Astrocyte (in vitro differentiated cells and primary cell): Measurements from ENCODE around the gene SERPINF2. TPM values are rescaled to one million over a fixed set of nuclear protein-coding genes. Genes with fewer than 3 reads are reported as not detected.
"Not testable (repeated sequence)": the region's sequence is repeated elsewhere in the genome, so short reads cannot be mapped to it uniquely, and the experiment has no call there.

ENCODE experiments used
- DNase-seq: peaks from one replicate; pipeline ENCODE4 v3.0.0-alpha.2; 2010; ENCODE audit warnings: low read depth
- FAIRE-seq: peaks from 2 replicates; lab custom pipeline; 2011; peaks lifted over from hg19 to GRCh38; lab: Jason Lieb, UNC
- H2AFZ ChIP-seq: 2 replicates; pipeline ENCODE4 v1.6.0; 2012; ENCODE audit warnings: low read depth, low read length, inconsistent platforms
- H3K27ac ChIP-seq: 2 replicates; pipeline ENCODE4 v1.5.1; 2011; ENCODE audit warnings: low read depth, low read length, inconsistent platforms
- H3K27me3 ChIP-seq: 2 replicates; pipeline ENCODE4 v1.6.0; 2011; ENCODE audit warnings: low read length, inconsistent platforms; ENCODE audit not compliant: insufficient read depth
- H3K36me3 ChIP-seq: 2 replicates; pipeline ENCODE4 v1.5.1; 2011; ENCODE audit warnings: low read length, inconsistent platforms; ENCODE audit not compliant: insufficient read depth
- H3K4me1 ChIP-seq: 2 replicates; pipeline ENCODE4 v1.5.1; 2011; ENCODE audit warnings: low read length, inconsistent platforms; ENCODE audit not compliant: insufficient read depth
- H3K4me2 ChIP-seq: 2 replicates; pipeline ENCODE4 v1.6.0; 2012; ENCODE audit warnings: low read length, inconsistent platforms
- H3K4me3 ChIP-seq: 2 replicates; pipeline ENCODE4 v1.5.1; 2011; ENCODE audit warnings: low read depth, mild to moderate bottlenecking, low read length, inconsistent platforms; ENCODE audit not compliant: insufficient read depth
- H3K79me2 ChIP-seq: 2 replicates; pipeline ENCODE4 v1.6.0; 2012; ENCODE audit warnings: mild to moderate bottlenecking, low read length, inconsistent platforms; ENCODE audit not compliant: insufficient read depth
- H3K9ac ChIP-seq: 2 replicates; pipeline ENCODE4 v1.6.0; 2012; ENCODE audit warnings: mild to moderate bottlenecking, low read length, inconsistent platforms
- H3K9me3 ChIP-seq: 2 replicates; pipeline ENCODE4 v1.5.1; 2012; ENCODE audit warnings: low read depth, mild to moderate bottlenecking, low read length, inconsistent platforms; ENCODE audit not compliant: insufficient read depth
- H4K20me1 ChIP-seq: 2 replicates; pipeline ENCODE4 v1.6.0; 2012; ENCODE audit warnings: low read length, inconsistent platforms; ENCODE audit not compliant: insufficient read depth
- H3K27ac Mint-ChIP-seq: one replicate; pipeline ENCODE4 v1.8.0; 2021; ENCODE audit warnings: mild to moderate bottlenecking, mixed read lengths; ENCODE audit not compliant: unreplicated experiment
- H3K27me3 Mint-ChIP-seq: one replicate; pipeline ENCODE4 v1.8.0; 2021; ENCODE audit warnings: low read depth, mixed read lengths; ENCODE audit not compliant: unreplicated experiment
- H3K36me3 Mint-ChIP-seq: one replicate; pipeline ENCODE4 v1.8.0; 2021; ENCODE audit warnings: low read depth, mixed read lengths; ENCODE audit not compliant: unreplicated experiment
- H3K4me1 Mint-ChIP-seq: one replicate; pipeline ENCODE4 v1.8.0; 2021; ENCODE audit warnings: low read depth, mixed read lengths; ENCODE audit not compliant: unreplicated experiment
- H3K4me3 Mint-ChIP-seq: one replicate; pipeline ENCODE4 v1.8.0; 2021; ENCODE audit warnings: mild to moderate bottlenecking, moderate library complexity, mixed read lengths; ENCODE audit not compliant: unreplicated experiment
- H3K9me3 Mint-ChIP-seq: one replicate; pipeline ENCODE4 v1.8.0; 2021; ENCODE audit warnings: mild to moderate bottlenecking, mixed read lengths; ENCODE audit not compliant: unreplicated experiment
- CTCF ChIP-seq: IDR thresholded peaks from 2 replicates; pipeline ENCODE4 v1.5.1; 2011; ENCODE audit warnings: low read depth, mild to moderate bottlenecking, inconsistent platforms, low read length, moderate library complexity; ENCODE audit not compliant: insufficient read depth
- EZH2 ChIP-seq: IDR thresholded peaks from 2 replicates; pipeline ENCODE4 v1.6.1; 2012; ENCODE audit warnings: mild to moderate bottlenecking, low read length, inconsistent platforms; ENCODE audit not compliant: insufficient read depth
- total RNA-seq: library from RNA; stranded (reverse); gene quantifications from 2 replicates; pipeline ENCODE4 v1.2.1, GENCODE V29; 2021

SERPINF2 gene
- total RNA-seq, 1 donor from 2014 or later, result 0.11 TPM

- no peaks in the 10 kb centered on the region for H3K9me3 ChIP-seq
- H3K4me2 ChIP-seq, result no peak overlapping the region
- H3K9me3 Mint-ChIP-seq, result no peaks in the 10 kb centered on the region
- no peak for TF ChIP-seq CTCF
- TF ChIP-seq EZH2, result no peak
- H3K27ac Mint-ChIP-seq, result peak overlapping the region; percentile 99
- peaks cover 14% of the 10 kb centered on the region for H4K20me1 ChIP-seq
- H3K4me1 Mint-ChIP-seq, result peaks cover 6% of the 10 kb centered on the region
- peak overlapping the region; percentile 35 for H3K27ac ChIP-seq
- H3K36me3 ChIP-seq, result peaks cover 7% of the 10 kb centered on the region
- no peak overlapping the region for H2AFZ ChIP-seq
- H3K36me3 Mint-ChIP-seq, result peaks cover 10% of the 10 kb centered on the region
- H3K9ac ChIP-seq, result no peak overlapping the region
- no peaks in the 10 kb centered on the region for H3K27me3 ChIP-seq
- peaks cover 13% of the 10 kb centered on the region for H3K4me1 ChIP-seq
- peaks cover 23% of the 10 kb centered on the region for H3K79me2 ChIP-seq
- no peak overlapping the region for H3K4me3 ChIP-seq
- peak overlapping the region; percentile 67 for H3K4me3 Mint-ChIP-seq
- FAIRE-seq (no peak), DNase-seq (no peak)
- H3K27me3 Mint-ChIP-seq, result no peaks in the 10 kb centered on the region
Observed at GRCh38 chr17:1718362-1719165, 24.1 kb upstream of the SERPINF2 start.

- Mint-ChIP-seq H3K4me1 (peaks cover 4% of the 10 kb centered on the region), H3K27me3 (no peaks in the 10 kb centered on the region), H3K4me3 (no peak overlapping the region), H3K9me3 (no peaks in the 10 kb centered on the region), H3K27ac (no peak overlapping the region), H3K36me3 (peaks cover 5% of the 10 kb centered on the region)
- no peaks in the 10 kb centered on the region for H4K20me1 ChIP-seq
- no peak overlapping the region for H3K9ac ChIP-seq
- FAIRE-seq (no peak), DNase-seq (no peak)
- peak; percentile 99 for TF ChIP-seq CTCF
- TF ChIP-seq EZH2, result no peak
- no peaks in the 10 kb centered on the region for H3K9me3 ChIP-seq
- no peak overlapping the region for H3K27ac ChIP-seq
- H3K4me1 ChIP-seq, result peaks cover 20% of the 10 kb centered on the region
- H3K4me3 ChIP-seq, result no peak overlapping the region
- H3K36me3 ChIP-seq, result no peaks in the 10 kb centered on the region
- H3K4me2 ChIP-seq, result peak overlapping the region; percentile 21
- no peaks in the 10 kb centered on the region for H3K27me3 ChIP-seq
- peaks cover 12% of the 10 kb centered on the region for H3K79me2 ChIP-seq
- no peak overlapping the region for H2AFZ ChIP-seq
Observed at GRCh38 chr17:1720856-1721386, 21.8 kb upstream of the SERPINF2 start.

GRCh38 chr17:1722022-1722421 lies 20.6 kb upstream of the SERPINF2 start:
- FAIRE-seq, H4K20me1 ChIP-seq, H3K9me3 Mint-ChIP-seq, H3K36me3 ChIP-seq, H3K27me3 Mint-ChIP-seq, H3K9me3 ChIP-seq, H3K36me3 Mint-ChIP-seq, H3K4me1 Mint-ChIP-seq, H3K4me3 ChIP-seq, H3K4me2 ChIP-seq, H3K27ac ChIP-seq, H3K27me3 ChIP-seq, H3K9ac ChIP-seq, H2AFZ ChIP-seq: not testable (repeated sequence)
- DNase-seq, result peak; percentile 52
- H3K4me1 ChIP-seq, result peaks cover 20% of the 10 kb centered on the region
- Mint-ChIP-seq H3K4me3 (peak overlapping the region; percentile 60), H3K27ac (peak overlapping the region; percentile 89)
- peaks cover 22% of the 10 kb centered on the region for H3K79me2 ChIP-seq
